Measurements from ENCODE around the gene CBX2.
A peak's percentile ranks its signal among the peaks of the same experiment; 100 is the strongest.

The CBX2 gene

GRCh38 chr17:79789943-79790804, 12.2 kb downstream of the CBX2 start:
- DNase-seq = no peak

- no peak for DNase-seq
Observed at GRCh38 chr17:79790805-79791734, 13.1 kb downstream of the CBX2 start.

- no peak for DNase-seq
Observed at GRCh38 chr17:79791735-79792161, 13.8 kb downstream of the CBX2 start.

- no peak for DNase-seq
Observed at GRCh38 chr17:79792341-79792871, 14.5 kb downstream of the CBX2 start.

- peak; percentile 84 for DNase-seq
Observed at GRCh38 chr17:79792984-79793923, 15.3 kb downstream of the CBX2 start.

- DNase-seq = no peak
Observed at GRCh38 chr17:79793924-79794304, 16.0 kb downstream of the CBX2 start.

GRCh38 chr17:79794659-79795511, 16.9 kb downstream of the CBX2 start:
- DNase-seq = no peak

- DNase-seq = no peak
Observed at GRCh38 chr17:79795795-79796443, 18.0 kb downstream of the CBX2 start.

- DNase-seq = peak; percentile 26
Observed at GRCh38 chr17:79796444-79796762, 18.5 kb downstream of the CBX2 start.

- DNase-seq = peak; percentile 99
Observed at GRCh38 chr17:79796763-79797491, 19.0 kb downstream of the CBX2 start, which contains the start of gene CBX8. TSS of gene CBX8 (minus strand) at chr17:79797077. CDS start at chr17:79796998, 79 bp downstream.

- DNase-seq = no peak
Observed at GRCh38 chr17:79797492-79798298, 19.7 kb downstream of the CBX2 start.

GRCh38 chr17:79798299-79799173, 20.6 kb downstream of the CBX2 start:
- DNase-seq = peak; percentile 36

- no peak for DNase-seq
Observed at GRCh38 chr17:79799174-79799537, 21.2 kb downstream of the CBX2 start.

- no peak for DNase-seq
Observed at GRCh38 chr17:79799538-79800324, 21.8 kb downstream of the CBX2 start.

GRCh38 chr17:79800325-79801155, 22.6 kb downstream of the CBX2 start:
- DNase-seq = peak; percentile 60
